ENCODE results near the gene KIF6. TPM values are rescaled to one million over a fixed set of nuclear protein-coding genes. Genes with fewer than 3 reads are reported as not detected.

The KIF6 gene
- total and polyA plus RNA-seq, 7 experiments from 2014 or later, result 0.75 TPM; not detected in 6

DNA sequence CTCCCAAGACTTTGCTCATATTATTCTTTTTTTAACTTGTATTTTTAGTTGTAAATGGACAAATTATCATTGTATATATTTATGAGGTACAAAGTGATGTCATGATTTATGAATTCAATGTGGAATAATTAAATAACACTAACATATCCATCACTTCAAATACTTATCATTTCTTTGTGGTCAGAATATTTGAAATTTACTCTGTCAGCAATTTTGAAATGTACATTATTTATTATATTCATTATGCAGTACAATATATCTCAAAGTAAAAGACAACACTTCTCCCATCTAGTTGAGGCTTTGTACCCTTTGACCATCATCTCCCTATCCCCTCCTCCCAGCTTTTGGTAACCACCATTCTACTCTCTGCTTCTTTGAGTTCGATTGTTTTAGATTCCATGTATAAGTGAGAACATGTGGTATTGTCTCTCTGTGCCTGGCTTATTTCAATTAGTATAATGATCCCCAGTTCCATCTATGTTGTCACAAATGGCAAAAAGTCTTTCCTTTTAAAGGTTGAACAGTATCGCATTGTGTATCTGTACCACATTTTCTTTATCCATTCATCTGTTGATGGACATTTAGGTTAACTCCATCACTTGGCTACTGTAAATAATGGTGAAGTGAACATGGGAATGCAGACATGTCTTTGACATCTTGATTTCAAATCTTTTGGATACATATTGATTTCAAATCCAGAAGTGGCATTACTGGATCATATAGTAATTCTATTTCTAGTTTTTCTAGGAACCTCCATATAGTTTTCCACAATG is 197.2 kb downstream of the KIF6 start:
- Histone ChIP-seq H3K4me1 (ENCODE audit: control insufficient read depth in 2 of 2, insufficient read depth in 2 of 2, low read length in 2 of 2) (no peaks in the 10 kb centered on the region), H3K27me3 (ENCODE audit: control insufficient read depth in 2 of 2, insufficient read depth in 2 of 2, low read length in 2 of 2) (no peaks in the 10 kb centered on the region), H3K4me3 (ENCODE audit: low read length) (no peak overlapping the region), H3K9me3 (ENCODE audit: control insufficient read depth in 2 of 3, low read length in 3 of 3) (no peaks in the 10 kb centered on the region), H3K27ac (ENCODE audit: low read depth, low read length) (no peak overlapping the region), H3K36me3 (ENCODE audit: control insufficient read depth in 2 of 3, insufficient read depth in 3 of 3, low read length in 3 of 3) (no peaks in the 10 kb centered on the region)
- ATAC-seq, result no peak
- Mint-ChIP-seq H3K36me3 (no peaks in the 10 kb centered on the region), H3K27me3 (peaks cover 7 to 63% (median 44%) of the 10 kb centered on the region in 5 donors), H3K4me3 (no peak overlapping the region), H3K9me3 (peaks cover 0 to 7% (median 0%) of the 10 kb centered on the region in 11 donors), H3K27ac (no peak overlapping the region), H3K4me1 (peaks cover 0 to 4% (median 0%) of the 10 kb centered on the region in 7 donors)
- intact Hi-C loops (cut with micrococcal nuclease), result no loop called here
- no peak for DNase-seq
- ChIA-PET CTCF (no interaction called here), POLR2A (no interaction called here)

DNA sequence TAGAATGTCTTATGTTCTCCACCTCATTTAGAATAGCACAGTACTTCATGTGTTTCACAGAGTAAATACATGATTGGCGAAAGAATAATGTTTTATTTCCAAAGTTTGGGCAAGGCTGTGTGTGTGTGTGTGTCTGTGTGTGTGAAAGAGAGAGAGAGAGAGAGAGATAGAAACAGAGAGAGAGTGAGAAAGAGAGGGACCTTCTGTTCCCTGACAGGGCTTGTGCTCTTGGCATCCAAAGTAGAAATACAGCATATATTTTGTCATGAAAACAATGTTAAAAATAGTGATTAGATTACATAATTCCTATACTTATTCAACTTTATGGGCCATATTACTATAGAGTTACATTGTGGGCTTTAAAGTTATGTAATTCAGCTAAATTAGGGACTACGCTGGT is 201.2 kb downstream of the KIF6 start:
- Histone ChIP-seq H3K4me1 (ENCODE audit: control insufficient read depth in 2 of 2, insufficient read depth in 2 of 2, low read length in 2 of 2) (no peaks in the 10 kb centered on the region), H3K9me3 (ENCODE audit: control insufficient read depth in 2 of 3, low read length in 3 of 3) (no peaks in the 10 kb centered on the region), H3K27ac (ENCODE audit: low read depth, low read length) (no peak overlapping the region), H3K27me3 (ENCODE audit: control insufficient read depth in 2 of 2, insufficient read depth in 2 of 2, low read length in 2 of 2) (no peaks in the 10 kb centered on the region), H3K4me3 (ENCODE audit: low read length) (no peak overlapping the region), H3K36me3 (ENCODE audit: control insufficient read depth in 2 of 3, insufficient read depth in 3 of 3, low read length in 3 of 3) (no peaks in the 10 kb centered on the region)
- intact Hi-C loops (cut with micrococcal nuclease), result no loop called here
- H3K36me3 Mint-ChIP-seq, result no peaks in the 10 kb centered on the region
- ChIA-PET CTCF (no interaction called here), POLR2A (no interaction called here)
- H3K4me3 Mint-ChIP-seq, result no peak overlapping the region
- DNase-seq, result no peak
- peaks cover 7 to 32% (median 21%) of the 10 kb centered on the region in 5 donors for H3K27me3 Mint-ChIP-seq
- no peaks in the 10 kb centered on the region for H3K4me1 Mint-ChIP-seq
- no peak overlapping the region for H3K27ac Mint-ChIP-seq
- ATAC-seq, result no peak
- peaks cover 0 to 4% (median 0%) of the 10 kb centered on the region in 11 donors for H3K9me3 Mint-ChIP-seq

DNA sequence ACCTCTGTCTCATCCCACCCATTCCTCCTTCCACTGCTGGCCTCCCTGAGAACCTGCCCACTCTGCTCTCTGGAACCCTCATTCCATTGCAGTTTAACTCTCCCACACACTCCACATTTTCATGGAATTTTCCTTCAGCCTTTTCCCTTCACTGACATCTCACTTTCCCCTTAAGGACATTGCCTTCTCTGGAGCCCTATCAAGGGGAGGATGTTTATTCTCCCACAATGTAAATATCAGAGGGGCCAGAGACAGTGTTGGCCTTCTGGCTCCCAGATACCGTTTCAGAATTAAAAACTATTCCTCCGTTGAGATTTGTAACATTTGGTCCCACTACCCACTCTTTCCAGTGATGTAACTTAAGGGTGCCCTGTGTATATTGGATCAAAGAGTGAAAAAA is 203.2 kb downstream of the KIF6 start:
- no peak overlapping the region for H3K4me3 Mint-ChIP-seq
- no peaks in the 10 kb centered on the region for H3K36me3 Mint-ChIP-seq

DNA sequence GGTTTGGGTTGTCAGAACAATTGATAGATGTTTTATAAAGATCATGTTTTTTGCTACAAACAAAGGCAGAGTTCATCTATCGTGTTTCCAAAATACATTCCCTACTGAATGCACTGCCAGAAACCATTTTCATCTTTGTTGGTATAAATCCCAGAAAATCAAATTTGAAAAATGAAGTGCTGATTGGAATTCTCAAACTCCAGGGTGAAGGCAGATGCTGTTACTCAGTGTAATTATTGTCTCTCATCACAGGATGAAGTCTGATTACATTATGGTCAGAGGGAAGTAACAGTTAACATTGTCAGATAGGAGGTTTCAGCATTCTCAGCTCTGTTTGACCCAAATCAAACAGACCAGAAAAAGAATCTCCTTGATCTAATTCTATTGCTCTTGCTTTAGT is 204.3 kb downstream of the KIF6 start:
- no peak overlapping the region for H3K27ac ChIP-seq (ENCODE audit: low read depth, low read length)
- ATAC-seq (no peak), DNase-seq (no peak)
- H3K36me3 ChIP-seq (ENCODE audit: control insufficient read depth in 2 of 3, insufficient read depth in 3 of 3, low read length in 3 of 3), result no peaks in the 10 kb centered on the region
- ChIA-PET POLR2A (no interaction called here), CTCF (no interaction called here)
- H3K27me3 ChIP-seq (ENCODE audit: control insufficient read depth in 2 of 2, insufficient read depth in 2 of 2, low read length in 2 of 2), result no peaks in the 10 kb centered on the region
- H3K27ac Mint-ChIP-seq, result no peak overlapping the region
- intact Hi-C loops (cut with micrococcal nuclease), result no loop called here
- no peaks in the 10 kb centered on the region for H3K36me3 Mint-ChIP-seq
- no peaks in the 10 kb centered on the region for H3K9me3 ChIP-seq (ENCODE audit: control insufficient read depth in 2 of 3, low read length in 3 of 3)
- no peaks in the 10 kb centered on the region for H3K4me1 ChIP-seq (ENCODE audit: control insufficient read depth in 2 of 2, insufficient read depth in 2 of 2, low read length in 2 of 2)
- peaks cover 0 to 1% (median 0%) of the 10 kb centered on the region in 11 donors for H3K9me3 Mint-ChIP-seq
- no peak overlapping the region for H3K4me3 Mint-ChIP-seq
- no peaks in the 10 kb centered on the region for H3K4me1 Mint-ChIP-seq
- H3K27me3 Mint-ChIP-seq, result peaks cover 1 to 24% (median 14%) of the 10 kb centered on the region in 5 donors
- H3K4me3 ChIP-seq (ENCODE audit: low read length), result no peak overlapping the region

More for the DNA sequence above, 203.2 kb downstream of the KIF6 start:
- ATAC-seq, result no peak
- H3K27ac Mint-ChIP-seq, result no peak overlapping the region
- CTCF ChIA-PET, result no interaction called here
- Histone ChIP-seq H3K36me3 (ENCODE audit: control insufficient read depth in 2 of 3, insufficient read depth in 3 of 3, low read length in 3 of 3) (no peaks in the 10 kb centered on the region), H3K4me1 (ENCODE audit: control insufficient read depth in 2 of 2, insufficient read depth in 2 of 2, low read length in 2 of 2) (no peaks in the 10 kb centered on the region), H3K27me3 (ENCODE audit: control insufficient read depth in 2 of 2, insufficient read depth in 2 of 2, low read length in 2 of 2) (no peaks in the 10 kb centered on the region), H3K27ac (ENCODE audit: low read depth, low read length) (no peak overlapping the region), H3K9me3 (ENCODE audit: control insufficient read depth in 2 of 3, low read length in 3 of 3) (no peaks in the 10 kb centered on the region), H3K4me3 (ENCODE audit: low read length) (no peak overlapping the region)
- peaks cover 0 to 4% (median 0%) of the 10 kb centered on the region in 11 donors for H3K9me3 Mint-ChIP-seq
- POLR2A ChIA-PET, result no interaction called here
- H3K27me3 Mint-ChIP-seq, result peaks cover 6 to 30% (median 20%) of the 10 kb centered on the region in 5 donors
- no peak for DNase-seq
- intact Hi-C loops (cut with micrococcal nuclease), result no loop called here
- H3K4me1 Mint-ChIP-seq, result no peaks in the 10 kb centered on the region

DNA sequence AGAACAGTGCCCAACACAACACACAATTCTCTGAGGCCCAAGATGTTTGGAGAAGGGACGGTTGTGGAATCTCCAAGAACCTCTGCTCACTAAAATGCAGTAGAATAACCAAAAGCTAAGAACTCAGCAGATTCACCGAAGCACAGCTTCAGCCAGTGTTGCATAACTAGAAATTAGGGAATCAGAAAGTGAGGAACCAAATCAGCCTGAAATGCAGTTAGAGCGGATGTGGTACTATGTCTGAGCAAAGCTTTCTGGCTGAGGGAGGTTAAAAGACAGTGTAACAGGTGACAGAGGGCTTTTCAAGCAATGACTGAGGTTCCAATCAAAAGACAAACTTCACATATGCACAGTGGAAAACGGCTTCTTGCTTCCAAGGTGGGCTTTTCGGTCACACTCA is 204.8 kb downstream of the KIF6 start:
- no peak for ATAC-seq
- Histone ChIP-seq H3K4me3 (ENCODE audit: low read length) (no peak overlapping the region), H3K9me3 (ENCODE audit: control insufficient read depth in 2 of 3, low read length in 3 of 3) (no peaks in the 10 kb centered on the region), H3K4me1 (ENCODE audit: control insufficient read depth in 2 of 2, insufficient read depth in 2 of 2, low read length in 2 of 2) (no peaks in the 10 kb centered on the region), H3K27ac (ENCODE audit: low read depth, low read length) (no peak overlapping the region), H3K27me3 (ENCODE audit: control insufficient read depth in 2 of 2, insufficient read depth in 2 of 2, low read length in 2 of 2) (no peaks in the 10 kb centered on the region), H3K36me3 (ENCODE audit: control insufficient read depth in 2 of 3, insufficient read depth in 3 of 3, low read length in 3 of 3) (no peaks in the 10 kb centered on the region)
- DNase-seq, result no peak
- CTCF ChIA-PET, result no interaction called here
- H3K27me3 Mint-ChIP-seq, result peaks cover 2 to 25% (median 13%) of the 10 kb centered on the region in 5 donors
- H3K4me1 Mint-ChIP-seq, result no peaks in the 10 kb centered on the region
- H3K27ac Mint-ChIP-seq, result no peak overlapping the region
- H3K9me3 Mint-ChIP-seq, result no peaks in the 10 kb centered on the region
- H3K36me3 Mint-ChIP-seq, result no peaks in the 10 kb centered on the region
- intact Hi-C loops (cut with micrococcal nuclease), result no loop called here
- POLR2A ChIA-PET, result no interaction called here
- H3K4me3 Mint-ChIP-seq, result no peak overlapping the region

DNA sequence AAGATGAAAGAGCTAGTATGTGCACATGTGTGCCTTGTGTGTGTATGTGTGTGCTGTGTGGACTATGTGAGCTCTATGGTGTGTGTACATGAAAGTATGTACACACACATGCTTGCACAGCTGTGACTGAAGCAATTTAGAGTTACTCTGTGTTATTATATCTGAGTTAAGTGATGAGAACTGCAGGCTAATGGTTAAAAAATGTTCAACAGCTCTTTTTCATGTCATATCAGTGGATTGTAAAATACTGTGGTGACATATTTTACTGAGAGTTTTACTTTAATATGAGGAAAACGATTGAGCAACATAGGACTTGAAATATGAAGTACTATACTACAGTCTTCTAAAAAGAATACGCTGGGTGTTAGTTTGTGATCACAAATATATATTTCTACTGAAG is 207.0 kb downstream of the KIF6 start:
- ChIA-PET POLR2A (no interaction called here), CTCF (no interaction called here)
- DNase-seq (no peak), ATAC-seq (no peak)
- intact Hi-C loops (cut with micrococcal nuclease), result no loop called here
- Histone ChIP-seq H3K4me3 (ENCODE audit: low read length) (no peak overlapping the region), H3K36me3 (ENCODE audit: control insufficient read depth in 2 of 3, insufficient read depth in 3 of 3, low read length in 3 of 3) (no peaks in the 10 kb centered on the region), H3K9me3 (ENCODE audit: control insufficient read depth in 2 of 3, low read length in 3 of 3) (no peaks in the 10 kb centered on the region), H3K27ac (ENCODE audit: low read depth, low read length) (no peak overlapping the region), H3K4me1 (ENCODE audit: control insufficient read depth in 2 of 2, insufficient read depth in 2 of 2, low read length in 2 of 2) (no peaks in the 10 kb centered on the region), H3K27me3 (ENCODE audit: control insufficient read depth in 2 of 2, insufficient read depth in 2 of 2, low read length in 2 of 2) (no peaks in the 10 kb centered on the region)
- no peaks in the 10 kb centered on the region for H3K4me1 Mint-ChIP-seq
- H3K9me3 Mint-ChIP-seq, result no peaks in the 10 kb centered on the region
- H3K27me3 Mint-ChIP-seq, result peaks cover 9 to 27% (median 20%) of the 10 kb centered on the region in 5 donors
- no peak overlapping the region for H3K4me3 Mint-ChIP-seq
- no peak overlapping the region for H3K27ac Mint-ChIP-seq
- H3K36me3 Mint-ChIP-seq, result no peaks in the 10 kb centered on the region

DNA sequence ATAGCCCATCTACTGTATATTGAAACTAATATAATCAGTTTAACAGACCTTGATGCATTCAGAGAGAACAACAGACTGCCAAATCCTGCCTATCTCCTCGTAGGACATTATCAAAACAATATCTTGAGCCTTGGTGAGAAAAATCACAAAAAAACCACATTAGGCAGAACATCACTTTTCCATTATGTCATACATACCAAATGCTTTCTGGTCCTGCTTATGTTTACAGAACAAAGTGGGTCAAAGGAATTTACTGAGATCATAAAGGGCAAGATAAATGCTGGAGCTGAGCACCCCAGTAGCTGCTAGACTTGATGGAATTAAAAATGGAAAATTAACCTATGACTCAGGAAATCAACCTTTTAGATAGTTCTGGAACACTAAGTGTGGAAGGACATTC is 207.5 kb downstream of the KIF6 start:
- no peaks in the 10 kb centered on the region for H3K36me3 Mint-ChIP-seq
- H3K27ac Mint-ChIP-seq, result no peak overlapping the region

More for the DNA sequence above, 207.5 kb downstream of the KIF6 start:
- Mint-ChIP-seq H3K4me1 (no peaks in the 10 kb centered on the region), H3K4me3 (no peak overlapping the region), H3K9me3 (no peaks in the 10 kb centered on the region), H3K27me3 (peaks cover 9 to 28% (median 20%) of the 10 kb centered on the region in 5 donors)
- ATAC-seq (no peak), DNase-seq (no peak)
- intact Hi-C loops (cut with micrococcal nuclease), result no loop called here
- H3K4me3 ChIP-seq (ENCODE audit: low read length), result no peak overlapping the region
- no peaks in the 10 kb centered on the region for H3K9me3 ChIP-seq (ENCODE audit: control insufficient read depth in 2 of 3, low read length in 3 of 3)
- H3K27ac ChIP-seq (ENCODE audit: low read depth, low read length), result no peak overlapping the region
- H3K27me3 ChIP-seq (ENCODE audit: control insufficient read depth in 2 of 2, insufficient read depth in 2 of 2, low read length in 2 of 2), result no peaks in the 10 kb centered on the region
- CTCF ChIA-PET, result no interaction called here
- POLR2A ChIA-PET, result no interaction called here
- H3K36me3 ChIP-seq (ENCODE audit: control insufficient read depth in 2 of 3, insufficient read depth in 3 of 3, low read length in 3 of 3), result no peaks in the 10 kb centered on the region
- H3K4me1 ChIP-seq (ENCODE audit: control insufficient read depth in 2 of 2, insufficient read depth in 2 of 2, low read length in 2 of 2), result no peaks in the 10 kb centered on the region

All from naive thymus-derived CD4-positive, alpha-beta T cell (primary cell).